HepG2 (cell line): ENCODE data around the gene CLDN7. TPM values are rescaled to one million over a fixed set of nuclear protein-coding genes. Genes with fewer than 3 reads are reported as not detected.
A peak's percentile ranks its signal among the peaks of the same experiment; 100 is the strongest.

Experiments
- AKAP8 ChIP-seq: sonication (generic); formaldehyde crosslinking; IDR thresholded peaks from 2 replicates; pipeline ENCODE4 v1.5.1; 2020; ENCODE audit warnings: mild to moderate bottlenecking, missing genetic modification reagents
- ARHGAP35 ChIP-seq: sonication (generic); formaldehyde crosslinking; IDR thresholded peaks from 2 replicates; pipeline ENCODE4 v1.9.0; 2022; ENCODE audit warnings: mild to moderate bottlenecking, inconsistent platforms, moderate library complexity, missing genetic modification reagents, borderline replicate concordance
- ARID4A ChIP-seq: sonication (generic); formaldehyde crosslinking; IDR thresholded peaks from 2 replicates; pipeline ENCODE4 v1.5.0; 2020; ENCODE audit warnings: mild to moderate bottlenecking, missing genetic modification reagents, borderline replicate concordance
- BRCA1 ChIP-seq: sonication (generic); formaldehyde crosslinking; IDR thresholded peaks from 2 replicates; pipeline ENCODE4 v1.4.0; 2020; ENCODE audit warnings: missing genetic modification reagents
- EHMT2 ChIP-seq: fragments of 200-600 bp; sonication (generic); IDR thresholded peaks from 2 replicates; pipeline ENCODE4 v1.7.0; 2017; ENCODE audit warnings: antibody characterized with exemption, low read depth, low read length, borderline replicate concordance
- HNRNPL ChIP-seq: fragments of 200-400 bp; formaldehyde crosslinking; IDR thresholded peaks from 2 replicates; pipeline ENCODE4 v1.6.1; 2017; ENCODE audit warnings: mild to moderate bottlenecking, low read depth, low read length
- IKZF5 ChIP-seq: IDR thresholded peaks from 2 replicates; pipeline ENCODE4 v1.6.1; 2018; ENCODE audit warnings: missing genetic modification reagents, mild to moderate bottlenecking, missing compliant biosample characterization
- KLF9 ChIP-seq: IDR thresholded peaks from 2 replicates; pipeline ENCODE4 v1.6.1; 2016; ENCODE audit warnings: low read depth
- LBX2 ChIP-seq: sonication (generic); formaldehyde crosslinking; IDR thresholded peaks from 2 replicates; pipeline ENCODE4 v1.5.0; 2020; ENCODE audit warnings: missing genetic modification reagents, mild to moderate bottlenecking, borderline replicate concordance
- PAWR ChIP-seq: sonication (generic); formaldehyde crosslinking; IDR thresholded peaks from 2 replicates; pipeline ENCODE4 v1.4.0; 2020; ENCODE audit warnings: missing genetic modification reagents, mild to moderate bottlenecking, borderline replicate concordance
- PHF21A ChIP-seq: sonication (generic); formaldehyde crosslinking; IDR thresholded peaks from 2 replicates; pipeline ENCODE4 v1.5.0; 2020; ENCODE audit warnings: mild to moderate bottlenecking, missing genetic modification reagents
- PHF8 ChIP-seq: sonication (generic); formaldehyde crosslinking; IDR thresholded peaks from 2 replicates; pipeline ENCODE4 v1.5.0; 2020; ENCODE audit warnings: missing genetic modification reagents
- SIN3B ChIP-seq: fragments of 150-350 bp; IDR thresholded peaks from 2 replicates; pipeline ENCODE4 v1.6.1; 2014; ENCODE audit warnings: low read length
- SPEN ChIP-seq: sonication (generic); formaldehyde crosslinking; IDR thresholded peaks from 2 replicates; pipeline ENCODE4 v1.5.1; 2020; ENCODE audit warnings: low read depth, mild to moderate bottlenecking, missing genetic modification reagents
- TAF1 ChIP-seq: sonication (generic); formaldehyde crosslinking; IDR thresholded peaks from 2 replicates; pipeline ENCODE4 v1.4.0; 2020; ENCODE audit warnings: missing genetic modification reagents
- USF2 ChIP-seq, 2 experiments: sonication (generic) in 1 of 2; formaldehyde crosslinking in 1 of 2; IDR thresholded peaks; 2 replicates each; pipeline versions ENCODE4 v1.5.1 to v1.6.1; 2011 to 2020; ENCODE audit warnings: borderline replicate concordance in 1 of 2, low read depth in 1 of 2, low read length in 1 of 2, mild to moderate bottlenecking in 1 of 2, missing genetic modification reagents in 1 of 2, moderate library complexity in 1 of 2
- ZNF207 ChIP-seq: fragments of 450-650 bp; IDR thresholded peaks from 2 replicates; pipeline ENCODE4 v1.6.1; 2016; ENCODE audit warnings: antibody characterized with exemption, borderline replicate concordance
- ZNF264 ChIP-seq: sonication (generic); formaldehyde crosslinking; IDR thresholded peaks from 2 replicates; pipeline ENCODE4 v1.4.0; 2020; ENCODE audit warnings: missing genetic modification reagents
- ZNF343 ChIP-seq: sonication (generic); formaldehyde crosslinking; IDR thresholded peaks from 2 replicates; pipeline ENCODE4 v1.4.0; 2020; ENCODE audit warnings: mild to moderate bottlenecking, missing genetic modification reagents
- ZNF496 ChIP-seq: sonication (generic); formaldehyde crosslinking; IDR thresholded peaks from 2 replicates; pipeline ENCODE4 v1.8.1; 2023; ENCODE audit warnings: mild to moderate bottlenecking, moderate library complexity, missing genetic modification reagents; ENCODE audit not compliant: insufficient replicate concordance
- ZNF558 ChIP-seq: sonication (generic); formaldehyde crosslinking; IDR thresholded peaks from 2 replicates; pipeline ENCODE4 v1.9.0; 2022; ENCODE audit warnings: mild to moderate bottlenecking, missing genetic modification reagents, borderline replicate concordance
- ZNF883 ChIP-seq: sonication (generic); formaldehyde crosslinking; IDR thresholded peaks from 2 replicates; pipeline ENCODE4 v1.5.1; 2020; ENCODE audit warnings: mild to moderate bottlenecking, missing genetic modification reagents; ENCODE audit errors: not compliant biosample characterization
- polyA plus RNA-seq, 8 experiments: library from polyadenylated mRNA; depleted of rRNA in 3 of 8; stranded (reverse) in 7 of 8; unstranded in 1 of 8; fragments of >200 nt; fragmentation: Illumina TruSeq in 4 of 8; extraction: Trizol in 4 of 8; gene quantifications; 2 replicates each; pipeline versions ENCODE4 v1.2.1 to v1.2.3, GENCODE V29; 2011 to 2016; ENCODE audit warnings: low read depth in 4 of 8, missing spikeins in 1 of 8, mixed read lengths in 1 of 8; ENCODE audit not compliant: insufficient read depth in 1 of 8
- total RNA-seq, 5 experiments: library from RNA; depleted of rRNA; stranded (reverse); fragments of >200 nt; fragmentation: Illumina TruSeq; extraction: Trizol; gene quantifications; 2 replicates each; pipeline ENCODE4 v1.2.3, GENCODE V29; 2016; ENCODE audit warnings: low read depth in 1 of 5

CLDN7 gene
- total and polyA plus RNA-seq, 2 of the 13 experiments (the other 11 are each of a cell fraction or from before 2014, with no cell fraction given) = not detected

- peak; percentile 18; the same call in 1 of the 2 replicates for TF ChIP-seq IKZF5
- TF ChIP-seq ZNF343 (CRISPR knock-in tag) = peak; percentile 72; the same call in 1 of the 2 replicates
- no peak for TF ChIP-seq EHMT2
- peak; percentile 59 for TF ChIP-seq USF2 (IDR thresholded peaks at IDR 0.05; ENCODE audit: low read depth, low read length)
- TF ChIP-seq USF2 (CRISPR knock-in tag; IDR thresholded peaks at IDR 0.05; ENCODE audit: borderline replicate concordance) = no peak
- no peak for TF ChIP-seq ZNF496
- no peak; the same call in 1 of the 2 replicates for TF ChIP-seq TAF1 (CRISPR knock-in tag)
- TF ChIP-seq ZNF558 (CRISPR knock-in tag) = no peak
- TF ChIP-seq SIN3B = no peak
- no peak for TF ChIP-seq BRCA1 (CRISPR knock-in tag)
- no peak; the same call in 1 of the 2 replicates for TF ChIP-seq ARHGAP35 (CRISPR knock-in tag)
- TF ChIP-seq AKAP8 = 0 out of 2 replicates have a peak, but pooled peaks have one; percentile 41
- peak; percentile 85 for TF ChIP-seq ARID4A (CRISPR knock-in tag)
- peak; percentile 28; the same call in 1 of the 2 replicates for TF ChIP-seq PHF21A (CRISPR knock-in tag)
- TF ChIP-seq PAWR = no peak
- peak; percentile 66 for TF ChIP-seq ZNF883 (CRISPR knock-in tag)
- 0 out of 2 replicates have a peak, but pooled peaks have one; percentile 61 for TF ChIP-seq HNRNPL
- no peak for TF ChIP-seq KLF9 (CRISPR knock-in tag)
- TF ChIP-seq LBX2 (CRISPR knock-in tag) = no peak
- peak; percentile 74 for TF ChIP-seq SPEN (CRISPR knock-in tag)
- no peak for TF ChIP-seq PHF8 (CRISPR knock-in tag)
- TF ChIP-seq ZNF264 (CRISPR knock-in tag) = 0 out of 2 replicates have a peak, but pooled peaks have one; percentile 32
- no peak for TF ChIP-seq ZNF207
These were observed 34.0 kb upstream of the CLDN7 start (continued) for GRCh38 chr17:7296189-7296861.
